OCI-M1 (cell line): Measurements from ENCODE around the gene TMED4.

ENCODE experiments used
- DNase-seq: peaks from one replicate; lab custom pipeline; 2025; lab: John Stamatoyannopoulos, UW

TMED4 gene

GRCh38 chr7:44581879-44582603, at the start of gene TMED4:
TMED4 (minus strand) TSS chr7:44582231; CDS start chr7:44582206, 25 bp downstream.
- peak; percentile 97 for DNase-seq

- DNase-seq, result no peak
Measured at GRCh38 chr7:44631458-44632115, 49.6 kb upstream of the TMED4 start.

GRCh38 chr7:44630792-44631457, 48.9 kb upstream of the TMED4 start:
- DNase-seq, result no peak

- no peak for DNase-seq
Measured at GRCh38 chr7:44629829-44630522, 47.9 kb upstream of the TMED4 start.

GRCh38 chr7:44626620-44627019, 44.6 kb upstream of the TMED4 start:
- no peak for DNase-seq

- no peak for DNase-seq
Measured at GRCh38 chr7:44625526-44626471, 43.8 kb upstream of the TMED4 start.

- no peak for DNase-seq
Measured at GRCh38 chr7:44624318-44624717, 42.3 kb upstream of the TMED4 start.

GRCh38 chr7:44622342-44623151, 40.5 kb upstream of the TMED4 start:
- no peak for DNase-seq

- DNase-seq, result no peak
Measured at GRCh38 chr7:44621750-44622103, 39.7 kb upstream of the TMED4 start.

GRCh38 chr7:44621034-44621749, 39.2 kb upstream of the TMED4 start:
- no peak for DNase-seq

- DNase-seq, result no peak
Measured at GRCh38 chr7:44618753-44619152, 36.7 kb upstream of the TMED4 start.

- DNase-seq, result no peak
Measured at GRCh38 chr7:44618045-44618444, 36.0 kb upstream of the TMED4 start.

- DNase-seq, result no peak
Measured at GRCh38 chr7:44617225-44617890, 35.3 kb upstream of the TMED4 start.

GRCh38 chr7:44616545-44616944, 34.5 kb upstream of the TMED4 start:
- no peak for DNase-seq

GRCh38 chr7:44615793-44616192, 33.8 kb upstream of the TMED4 start:
- DNase-seq, result no peak

GRCh38 chr7:44615149-44615611, 33.1 kb upstream of the TMED4 start:
- no peak for DNase-seq

GRCh38 chr7:44609829-44610228, 27.8 kb upstream of the TMED4 start:
- DNase-seq, result no peak

GRCh38 chr7:44608916-44609648, 27.1 kb upstream of the TMED4 start:
- no peak for DNase-seq
